Right ventricle myocardium superior (tissue), 1 donor: ENCODE results near the gene NFIA. TPM values are rescaled to one million over a fixed set of nuclear protein-coding genes. Genes with fewer than 3 reads are reported as not detected.

Experiments used
- ATAC-seq: fragments of 200-7000 bp; cut with Tn5 transposase; one replicate; pipeline ENCODE4 v1.9.1; 2020; ENCODE audit warnings: mild to moderate bottlenecking; ENCODE audit not compliant: poor library complexity
- DNase-seq: peaks from one replicate; pipeline ENCODE4 v3.0.0-alpha.2; 2020
- intact Hi-C: fragments of 100-400 bp; cut with DNase I; formaldehyde crosslinking; loops from one replicate; pipeline ENCODE4 v1.11.2; 2022
- total RNA-seq: library from RNA; stranded (reverse); fragmentation: NEBNext Ultra II Directional; extraction: Animal tissue kit (Norgen Biotek cat#: 25700); gene quantifications from one replicate; pipeline ENCODE4 v1.2.1, GENCODE V29; 2021
- donor health status: DM: no; HTN: yes; CAD: no; lungs with severe emphysema.

Gene NFIA
- total RNA-seq, 1 donor from 2014 or later: 89.5 TPM

GRCh38 chr1:61080413-61081143 is 1.8 kb upstream of the NFIA start:
- DNase-seq (no peak), ATAC-seq (no peak)
- intact Hi-C loops: loop anchor here (5.0 kb wide), 3 partner anchors 42 to 257 kb away; no protein-coding TSS in a partner anchor

DNA sequence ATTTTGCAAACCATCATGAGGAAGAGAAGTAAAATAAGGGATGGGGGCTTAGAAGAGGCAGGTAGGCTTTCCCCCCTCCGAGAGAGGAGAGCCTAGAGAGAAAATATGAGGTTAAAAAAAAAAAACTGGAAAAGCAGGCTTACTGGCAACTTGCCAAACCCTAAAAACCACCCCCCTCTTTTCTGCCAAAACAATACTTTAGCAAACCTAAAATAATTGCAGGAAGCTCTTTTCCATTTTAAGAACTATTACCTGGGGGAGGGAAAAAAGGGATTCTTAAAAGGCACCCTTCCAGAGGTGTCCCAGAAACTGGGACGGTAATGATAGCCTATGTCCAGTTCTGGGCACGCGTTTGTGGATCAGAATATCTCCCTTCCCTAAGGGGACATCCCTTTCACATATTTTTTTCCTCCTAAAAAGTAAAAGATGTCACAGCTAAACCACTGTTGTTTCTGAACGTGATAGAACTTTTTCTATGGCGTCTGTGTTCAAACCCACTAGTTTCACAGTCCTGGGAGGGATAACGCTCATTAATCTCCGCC is 1.1 kb upstream of the NFIA start:
- DNase-seq: no peak
- intact Hi-C loops: loop anchor here (5.0 kb wide), 3 partner anchors 41 to 256 kb away; no protein-coding TSS in a partner anchor
- no peak for ATAC-seq

DNA sequence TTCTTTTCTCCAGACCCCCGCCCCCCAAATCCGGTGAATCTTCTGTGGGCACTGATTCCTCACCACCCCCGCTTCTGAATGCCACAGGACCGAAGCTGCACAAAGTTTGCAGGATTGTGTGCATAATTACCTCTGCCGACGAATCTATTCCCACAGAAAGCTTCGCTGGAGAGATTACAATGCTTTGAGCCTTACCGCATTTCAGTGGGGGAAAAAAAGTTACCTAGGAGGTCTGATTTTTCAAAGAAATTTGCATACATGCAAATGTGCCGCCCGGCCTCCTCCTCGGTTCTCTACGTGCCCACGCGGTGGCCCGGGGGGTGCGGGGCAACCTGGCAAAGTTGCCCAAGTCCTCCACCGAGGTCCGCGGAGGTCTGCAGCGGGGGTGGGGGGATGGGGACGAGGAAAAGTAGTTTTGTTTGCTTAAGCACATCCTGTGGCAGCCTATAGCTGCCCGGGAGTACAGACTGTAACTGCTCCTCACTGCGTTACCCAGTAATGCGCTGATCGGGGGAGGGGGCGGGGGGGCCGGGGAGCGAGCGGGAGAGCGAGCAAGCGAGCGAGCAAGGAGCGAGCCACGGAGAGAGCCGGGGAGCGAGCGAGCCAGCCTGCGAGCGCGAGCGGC is 563 bp upstream of the NFIA start:
- intact Hi-C loops: loop anchor here (5.0 kb wide), 3 partner anchors 41 to 256 kb away; no protein-coding TSS in a partner anchor
- peak; percentile 61 for DNase-seq
- ATAC-seq: peak; percentile 0

GRCh38 chr1:61083013-61083806 is 849 bp downstream of the NFIA start:
- DNase-seq: peak; percentile 59
- peak; percentile 28 for ATAC-seq
- intact Hi-C loops: loop anchor here (5.0 kb wide), 3 partner anchors 39 to 254 kb away; no protein-coding TSS in a partner anchor

GRCh38 chr1:61083807-61084440 is 1.6 kb downstream of the NFIA start:
- DNase-seq (no peak), ATAC-seq (no peak)
- intact Hi-C loops: loop anchor here (5.0 kb wide), 3 partner anchors 38 to 253 kb away; no protein-coding TSS in a partner anchor

- intact Hi-C loops: loop anchor here (5.0 kb wide), 4 partner anchors 32 to 253 kb away; no protein-coding TSS in a partner anchor
- ATAC-seq (no peak), DNase-seq (no peak)
Observed at GRCh38 chr1:61084491-61085031, 2.2 kb downstream of the NFIA start.

DNA sequence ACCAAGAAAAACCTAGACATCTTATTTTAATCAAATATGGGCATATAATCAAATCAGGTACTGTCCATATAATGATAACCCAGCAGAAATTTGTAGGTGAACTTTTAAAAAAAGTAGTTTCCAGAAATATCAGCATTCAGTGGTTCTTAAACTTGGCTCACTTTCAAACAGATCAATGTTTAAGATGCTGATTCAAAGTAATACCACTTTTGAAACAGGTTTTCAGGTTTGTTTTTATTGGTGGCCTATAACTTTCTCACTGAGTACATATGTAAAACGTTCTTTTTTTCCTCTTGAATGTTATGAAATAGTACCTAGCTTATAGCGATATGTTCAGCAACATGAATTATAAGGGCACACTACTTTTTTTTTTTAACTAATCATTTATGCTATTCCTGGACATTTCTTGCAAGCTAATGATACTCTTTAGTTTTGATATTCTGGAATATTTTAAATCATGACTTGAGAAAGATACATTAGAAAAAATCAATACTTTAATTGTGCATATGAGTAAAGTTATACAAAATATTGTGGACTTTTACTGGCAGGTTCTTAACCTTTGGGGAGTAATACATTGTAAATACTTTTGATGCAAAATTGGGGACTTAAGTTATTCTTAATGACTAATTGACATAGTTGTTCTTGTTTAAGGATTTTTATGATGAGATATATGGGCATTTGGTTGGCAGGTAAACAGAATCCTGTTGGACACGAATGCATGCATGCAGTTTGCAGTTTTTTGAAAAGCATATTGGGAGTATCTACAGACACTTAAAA is 3.0 kb downstream of the NFIA start:
- ATAC-seq (no peak), DNase-seq (no peak)
- intact Hi-C loops: loop anchor here (5.0 kb wide), 1 partner anchor 33 kb away; no protein-coding TSS in a partner anchor

GRCh38 chr1:61085983-61086644 is 3.8 kb downstream of the NFIA start:
- intact Hi-C loops: loop anchor here (5.0 kb wide), 1 partner anchor 34 kb away; no protein-coding TSS in a partner anchor
- no peak for ATAC-seq
- no peak for DNase-seq

DNA sequence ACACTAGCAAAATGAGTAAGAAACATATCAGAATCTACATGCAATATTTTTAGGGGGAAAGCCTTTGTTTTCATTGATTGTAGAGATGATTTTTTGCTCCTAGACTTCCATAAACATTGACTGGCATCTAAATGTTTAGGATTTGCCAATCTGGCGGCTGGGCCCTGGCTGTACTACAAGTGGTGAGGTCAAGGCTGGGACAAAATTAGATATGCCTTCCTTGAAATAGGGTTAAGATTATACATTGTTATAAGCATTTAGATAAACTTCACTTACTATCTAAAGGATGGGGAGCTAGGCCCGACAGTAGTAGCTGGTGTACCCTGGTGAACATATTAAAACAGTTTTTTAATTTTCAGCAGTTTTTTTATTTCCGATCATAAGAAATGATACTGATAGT is 5.2 kb downstream of the NFIA start:
- intact Hi-C loops: loop anchor here (5.0 kb wide), 1 partner anchor 35 kb away; no protein-coding TSS in a partner anchor
- ATAC-seq (peak; percentile 30), DNase-seq (peak; percentile 51)

DNA sequence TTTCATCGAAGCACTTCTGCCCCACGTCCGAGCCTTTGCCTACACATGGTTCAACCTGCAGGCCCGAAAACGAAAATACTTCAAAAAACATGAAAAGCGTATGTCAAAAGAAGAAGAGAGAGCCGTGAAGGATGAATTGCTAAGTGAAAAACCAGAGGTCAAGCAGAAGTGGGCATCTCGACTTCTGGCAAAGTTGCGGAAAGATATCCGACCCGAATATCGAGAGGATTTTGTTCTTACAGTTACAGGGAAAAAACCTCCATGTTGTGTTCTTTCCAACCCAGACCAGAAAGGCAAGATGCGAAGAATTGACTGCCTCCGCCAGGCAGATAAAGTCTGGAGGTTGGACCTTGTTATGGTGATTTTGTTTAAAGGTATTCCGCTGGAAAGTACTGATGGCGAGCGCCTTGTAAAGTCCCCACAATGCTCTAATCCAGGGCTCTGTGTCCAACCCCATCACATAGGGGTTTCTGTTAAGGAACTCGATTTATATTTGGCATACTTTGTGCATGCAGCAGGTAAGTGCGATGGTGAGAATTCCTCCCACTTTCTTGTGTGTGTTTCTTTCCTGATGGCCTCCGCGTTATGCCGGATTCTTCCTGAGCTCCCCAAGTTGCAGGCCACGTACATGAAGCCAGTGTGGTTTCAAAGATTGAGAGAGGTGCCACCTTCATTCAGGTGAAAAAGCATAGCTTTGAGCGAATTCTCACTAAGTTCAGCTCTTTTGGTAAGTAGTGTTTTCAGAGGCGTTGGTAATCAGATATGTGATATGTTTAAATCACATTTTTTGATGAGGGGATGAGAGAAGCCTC is 6.0 kb downstream of the NFIA start:
- intact Hi-C loops: loop anchor here (5.0 kb wide), 1 partner anchor 36 kb away; no protein-coding TSS in a partner anchor
- DNase-seq (no peak), ATAC-seq (no peak)

DNA sequence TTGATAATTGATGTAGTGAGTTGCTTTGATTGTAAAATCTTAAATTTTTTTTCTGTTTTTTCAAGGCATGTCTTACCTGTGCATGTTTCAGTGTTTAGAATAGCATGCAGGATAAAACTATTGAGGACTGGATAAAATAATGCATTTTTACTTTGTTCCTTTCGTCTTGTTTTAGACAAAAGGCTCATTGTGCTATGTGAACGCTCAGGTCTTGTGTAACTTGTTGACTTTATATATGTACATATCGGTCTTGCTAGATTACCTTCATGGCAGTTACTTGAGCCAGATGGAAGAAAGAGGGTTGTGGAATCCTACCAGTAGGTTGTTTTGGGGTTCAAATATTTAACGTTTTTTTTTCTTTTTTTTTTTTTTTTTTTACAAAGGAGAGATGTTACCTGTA is 7.0 kb downstream of the NFIA start:
- intact Hi-C loops: loop anchor here (5.0 kb wide), 1 partner anchor 37 kb away; no protein-coding TSS in a partner anchor
- DNase-seq (no peak), ATAC-seq (no peak)

GRCh38 chr1:61089741-61090140 is 7.4 kb downstream of the NFIA start:
- ATAC-seq (no peak), DNase-seq (no peak)
- intact Hi-C loops: loop anchor here (5.0 kb wide), 1 partner anchor 37 kb away; no protein-coding TSS in a partner anchor

DNA sequence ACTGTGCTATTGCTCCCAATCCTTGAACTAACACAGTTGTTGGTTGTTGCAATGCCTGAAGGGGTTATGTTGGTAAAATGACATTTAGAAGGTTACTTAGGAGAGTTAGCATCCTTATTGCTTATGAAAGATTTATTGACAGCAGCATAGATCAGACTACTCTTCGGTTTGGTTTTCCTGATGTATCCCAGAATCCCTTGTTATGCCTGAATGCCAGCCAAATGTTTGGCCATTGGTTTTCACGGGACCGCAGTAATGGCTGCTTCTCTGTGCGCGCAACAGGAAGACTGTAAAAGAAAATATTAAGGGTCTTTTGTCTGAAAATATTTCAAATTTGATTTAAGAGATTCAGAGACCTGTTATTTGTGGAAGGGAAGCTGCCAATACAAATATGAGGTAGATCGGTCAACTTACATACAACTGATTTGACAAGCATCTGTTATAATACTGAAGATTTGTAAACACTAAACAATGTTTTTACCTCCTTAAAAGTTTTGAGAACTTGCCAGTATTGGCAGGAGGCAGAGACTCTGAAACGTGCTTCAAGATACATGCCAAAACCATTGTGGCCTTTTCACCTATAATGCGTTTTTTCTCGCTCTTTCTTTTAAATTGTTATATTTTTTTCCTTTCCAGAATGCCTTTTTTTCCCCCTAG is 8.3 kb downstream of the NFIA start:
- ATAC-seq (no peak), DNase-seq (no peak)
- intact Hi-C loops: no loop called here

- intact Hi-C loops: no loop called here
- ATAC-seq (no peak), DNase-seq (no peak)
Observed at GRCh38 chr1:61091455-61091854, 9.1 kb downstream of the NFIA start.

DNA sequence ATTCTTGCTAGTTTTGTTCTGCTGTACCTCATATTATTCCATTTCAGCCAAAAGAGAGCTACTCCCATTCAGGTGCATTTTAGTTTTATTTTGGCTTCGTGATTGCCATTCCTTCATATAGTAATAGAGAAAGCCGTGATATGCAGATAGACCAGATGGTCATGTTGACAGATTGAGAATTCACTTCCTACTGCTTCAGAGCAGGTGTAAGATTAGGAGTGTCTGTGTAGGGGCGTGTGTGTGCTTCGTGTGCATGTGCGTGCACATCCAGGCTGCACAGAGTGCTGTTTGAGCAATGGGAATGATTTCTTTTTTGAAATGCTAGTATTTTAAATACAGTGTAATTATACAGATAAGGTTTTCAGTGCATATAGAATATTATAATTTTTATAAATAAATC is 10.3 kb downstream of the NFIA start:
- intact Hi-C loops: no loop called here
- ATAC-seq (no peak), DNase-seq (no peak)
